NCI-H345 (cell line): ENCODE results near the gene PI4K2A.
"Not testable (repeated sequence)": the region's sequence is repeated elsewhere in the genome, so short reads cannot be mapped to it uniquely, and the experiment has no call there.

Source experiments
- DNase-seq: peaks from one replicate; lab custom pipeline; 2025; lab: John Stamatoyannopoulos, UW

PI4K2A gene

DNA sequence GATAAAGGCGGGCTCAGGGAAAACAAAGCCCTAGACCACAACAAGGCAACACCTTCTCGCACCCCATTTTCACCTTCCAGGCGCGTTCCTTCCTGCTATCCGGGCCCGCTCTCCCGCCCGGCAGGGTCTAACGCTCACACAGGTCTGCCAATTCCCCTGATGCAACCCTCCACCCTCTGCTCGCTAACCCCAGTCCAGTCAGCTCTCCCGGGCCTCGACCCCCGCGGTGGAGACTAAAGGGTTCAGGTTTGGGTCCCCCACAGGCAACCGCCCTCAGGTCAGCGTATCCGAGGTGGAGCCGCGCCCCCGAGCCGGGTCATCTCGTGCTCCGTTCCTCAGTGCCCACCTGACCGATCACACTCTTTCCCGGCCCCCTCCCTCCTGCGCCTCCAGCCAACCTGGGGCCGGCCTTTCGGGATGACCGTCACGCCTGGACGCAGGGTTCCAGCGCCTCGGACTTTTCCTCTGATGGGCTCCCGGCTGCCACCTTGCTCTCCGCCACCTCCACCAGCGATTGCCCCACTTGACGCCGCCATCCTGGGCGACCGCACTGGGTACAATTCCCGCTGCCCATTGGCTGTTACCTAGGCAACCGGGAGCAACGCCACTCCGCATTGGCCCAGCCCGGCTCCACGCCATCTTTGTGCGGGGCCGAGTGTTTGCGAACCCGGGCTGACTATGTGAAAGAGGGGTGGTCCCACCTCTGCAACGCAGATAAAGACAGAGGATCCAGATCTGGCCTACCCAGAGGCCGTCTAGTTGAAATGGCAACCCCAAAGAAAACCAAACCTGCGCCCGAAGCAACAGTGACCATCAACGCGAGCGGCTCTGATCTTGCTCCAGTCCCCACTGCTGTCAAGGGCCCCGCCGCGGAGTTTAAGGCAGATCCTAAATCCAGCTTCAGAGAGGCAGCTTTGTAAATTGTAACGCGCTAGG, 7.3 kb upstream of the PI4K2A start, which contains the start of gene MORN4:
Gene MORN4, minus strand, starts transcription at position 552 of the 936 bp plus-strand sequence. CDS start 13,847 bp downstream, outside the sequence.
- peak; percentile 94 for DNase-seq

GRCh38 chr10:97633921-97634320, 6.5 kb upstream of the PI4K2A start:
- DNase-seq: peak; percentile 8

DNA sequence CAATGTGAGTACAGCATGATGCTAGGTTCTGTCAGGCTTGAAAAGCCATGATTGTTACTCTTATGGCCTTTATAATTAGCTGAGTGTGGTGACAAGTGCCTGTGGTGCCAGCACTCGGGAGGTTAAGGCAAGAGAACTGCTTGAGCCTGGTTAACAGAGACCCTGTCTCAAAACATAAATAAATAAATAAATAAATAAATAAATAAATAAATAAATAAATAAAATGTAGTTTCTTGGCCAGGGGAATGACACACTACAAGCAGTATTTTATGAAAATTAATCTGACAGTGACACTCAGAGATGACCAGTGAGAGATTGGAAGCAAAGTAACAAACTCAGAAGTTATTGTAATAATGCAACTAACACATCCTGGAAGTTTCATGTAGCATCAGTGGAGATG, 4.9 kb upstream of the PI4K2A start:
- DNase-seq: no peak

DNA sequence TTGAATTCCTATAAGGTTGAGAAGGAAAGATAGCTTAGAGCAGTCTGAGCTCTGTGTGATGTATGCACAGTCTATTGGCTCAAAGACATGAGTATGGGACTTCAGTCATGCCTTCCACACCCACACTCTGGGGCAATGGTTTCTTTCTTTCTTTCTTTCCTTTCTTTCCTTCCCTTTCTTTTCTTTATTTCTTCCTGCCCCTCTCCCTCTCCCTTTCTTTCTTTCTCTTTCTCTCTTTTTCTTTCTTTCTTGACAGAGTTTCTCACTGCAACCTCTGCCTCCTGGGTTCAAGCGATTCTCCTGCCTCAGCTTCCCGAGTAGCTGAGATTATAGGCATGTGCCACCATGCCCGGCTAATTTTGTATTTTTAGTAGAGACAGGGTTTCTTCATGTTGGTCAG, 1.4 kb upstream of the PI4K2A start:
- not testable (repeated sequence) for DNase-seq

DNA sequence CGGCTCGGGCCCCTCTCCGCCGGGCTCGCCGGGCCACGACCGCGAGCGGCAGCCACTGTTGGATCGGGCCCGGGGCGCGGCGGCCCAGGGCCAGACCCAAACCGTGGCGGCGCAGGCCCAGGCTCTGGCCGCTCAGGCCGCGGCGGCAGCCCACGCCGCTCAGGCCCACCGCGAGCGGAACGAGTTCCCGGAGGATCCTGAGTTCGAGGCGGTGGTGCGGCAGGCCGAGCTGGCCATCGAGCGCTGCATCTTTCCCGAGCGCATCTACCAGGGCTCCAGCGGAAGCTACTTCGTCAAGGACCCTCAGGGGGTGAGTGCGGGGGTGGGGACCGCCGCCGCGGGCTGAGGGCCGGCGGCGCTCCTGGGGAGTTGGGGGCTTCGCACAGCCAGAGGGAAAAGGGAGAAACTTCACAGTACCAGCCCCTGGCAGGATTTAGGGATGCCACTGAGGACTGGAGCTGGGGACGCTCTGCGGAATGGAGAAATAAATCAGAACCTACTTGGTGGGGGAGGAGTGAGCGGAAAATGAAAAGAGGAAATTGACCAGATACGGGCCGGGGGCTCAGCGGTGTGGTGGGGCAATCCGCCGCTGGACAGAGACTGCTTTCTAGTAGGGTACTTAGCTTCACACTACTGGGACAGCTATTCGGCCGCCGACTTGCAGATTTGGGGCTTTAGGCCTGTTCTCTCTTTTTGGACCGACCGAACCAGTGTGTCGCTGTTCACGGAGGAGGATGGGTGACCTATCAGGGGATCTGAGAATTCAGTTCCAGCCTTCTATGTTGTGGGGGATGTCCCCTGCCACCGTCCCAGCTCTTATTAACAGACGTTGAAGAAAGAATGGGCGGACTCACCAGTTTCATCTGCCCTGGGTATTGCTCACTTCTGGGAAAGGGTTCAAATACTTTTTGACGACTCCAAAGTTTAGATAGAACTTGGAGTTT, 669 bp downstream of the PI4K2A start:
- no peak for DNase-seq

DNA sequence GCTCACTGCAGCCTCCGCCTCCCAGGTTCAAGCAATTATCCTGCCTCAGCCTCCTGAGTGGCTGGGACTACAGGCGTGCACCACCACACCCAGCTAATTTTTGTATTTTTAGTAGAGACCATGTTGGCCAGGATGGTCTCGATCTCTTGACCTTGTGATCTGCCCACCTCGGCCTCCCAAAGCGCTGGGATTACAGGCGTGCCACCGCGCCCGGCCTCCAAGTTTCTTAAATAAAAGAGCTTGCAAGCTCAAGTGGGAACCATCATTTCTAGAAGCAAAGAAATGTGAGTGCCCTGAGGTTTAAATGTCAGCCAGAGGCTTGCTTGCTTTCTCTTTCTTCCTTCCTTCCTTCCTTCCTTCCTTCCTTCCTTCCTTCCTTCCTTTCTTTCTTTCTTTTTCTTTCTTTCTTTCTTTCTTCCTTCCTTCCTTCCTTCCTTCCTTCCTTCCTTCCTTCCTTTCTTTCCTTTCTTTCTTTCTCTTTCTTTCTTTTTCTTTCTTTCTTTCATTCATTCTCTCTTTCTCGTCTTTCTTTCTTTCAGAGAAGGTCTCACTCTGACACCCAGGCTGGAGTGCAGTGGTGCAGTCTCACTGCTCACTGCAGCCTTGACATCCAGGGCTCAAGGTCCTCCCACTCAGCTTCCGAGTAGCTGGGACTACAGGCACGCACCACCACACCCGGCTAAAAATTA, 2.1 kb downstream of the PI4K2A start:
- not testable (repeated sequence) for DNase-seq

DNA sequence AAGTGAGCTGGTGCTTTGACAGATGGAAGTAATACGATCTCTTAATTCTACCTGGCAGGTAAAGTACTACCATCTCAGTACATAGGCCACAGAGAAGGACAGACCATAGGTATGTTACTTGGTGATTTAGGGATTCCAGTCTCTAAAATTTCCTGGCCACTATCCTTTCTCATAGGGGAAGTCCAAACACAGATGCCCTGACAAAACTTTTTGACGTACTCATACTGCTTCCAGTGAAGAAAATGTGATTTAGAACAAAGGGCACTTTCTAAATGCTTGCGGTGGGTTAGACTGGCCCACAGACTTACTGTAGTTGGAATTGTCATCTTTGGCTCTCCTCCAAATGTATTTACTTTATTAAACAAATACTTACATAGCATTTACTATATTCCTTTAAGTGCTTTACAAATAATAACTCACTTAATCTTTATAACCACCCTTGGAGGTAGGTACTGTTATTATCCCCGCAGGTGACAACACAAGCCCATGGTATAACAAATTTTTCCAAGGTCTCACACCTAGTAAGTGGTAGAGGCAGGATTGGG, 3.0 kb downstream of the PI4K2A start:
- no peak for DNase-seq

DNA sequence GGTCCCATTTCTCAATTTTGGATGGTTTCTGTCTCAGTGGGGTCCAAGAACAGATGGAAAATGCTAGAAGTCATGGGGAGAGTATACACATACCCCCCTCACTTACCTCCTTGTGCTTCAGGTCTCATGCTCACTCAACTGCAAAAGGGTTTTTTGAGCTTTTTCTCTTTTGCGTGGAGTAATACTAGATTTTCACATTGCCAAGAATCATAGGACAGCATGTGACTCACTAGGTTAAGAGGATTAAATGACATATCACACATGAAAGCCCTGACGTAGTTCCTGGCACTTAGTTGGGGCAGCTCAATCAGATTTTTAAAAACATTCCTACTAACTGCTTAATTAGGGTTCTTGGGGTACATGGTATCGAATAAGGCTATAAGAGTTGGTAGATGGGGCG, 4.5 kb downstream of the PI4K2A start:
- no peak for DNase-seq

DNA sequence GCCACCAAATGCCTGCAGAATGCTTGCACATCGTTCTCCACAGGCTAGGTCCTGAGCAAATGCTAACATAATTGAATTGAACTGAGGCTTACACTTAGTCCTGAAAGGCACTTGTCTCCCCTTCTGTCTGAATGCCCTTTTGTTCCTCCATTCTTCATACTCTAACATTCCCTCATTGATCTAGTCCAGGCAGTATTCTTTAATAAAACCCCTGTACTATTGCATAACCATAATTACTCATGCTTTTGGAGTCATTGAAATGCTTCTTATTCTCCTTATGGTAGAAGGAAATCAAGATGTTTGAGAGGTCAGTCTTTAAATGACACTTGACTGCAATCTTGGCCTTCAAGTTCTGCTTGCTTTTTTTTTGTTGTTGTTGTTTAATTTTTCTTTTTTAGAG, 7.1 kb downstream of the PI4K2A start:
- DNase-seq: no peak

DNA sequence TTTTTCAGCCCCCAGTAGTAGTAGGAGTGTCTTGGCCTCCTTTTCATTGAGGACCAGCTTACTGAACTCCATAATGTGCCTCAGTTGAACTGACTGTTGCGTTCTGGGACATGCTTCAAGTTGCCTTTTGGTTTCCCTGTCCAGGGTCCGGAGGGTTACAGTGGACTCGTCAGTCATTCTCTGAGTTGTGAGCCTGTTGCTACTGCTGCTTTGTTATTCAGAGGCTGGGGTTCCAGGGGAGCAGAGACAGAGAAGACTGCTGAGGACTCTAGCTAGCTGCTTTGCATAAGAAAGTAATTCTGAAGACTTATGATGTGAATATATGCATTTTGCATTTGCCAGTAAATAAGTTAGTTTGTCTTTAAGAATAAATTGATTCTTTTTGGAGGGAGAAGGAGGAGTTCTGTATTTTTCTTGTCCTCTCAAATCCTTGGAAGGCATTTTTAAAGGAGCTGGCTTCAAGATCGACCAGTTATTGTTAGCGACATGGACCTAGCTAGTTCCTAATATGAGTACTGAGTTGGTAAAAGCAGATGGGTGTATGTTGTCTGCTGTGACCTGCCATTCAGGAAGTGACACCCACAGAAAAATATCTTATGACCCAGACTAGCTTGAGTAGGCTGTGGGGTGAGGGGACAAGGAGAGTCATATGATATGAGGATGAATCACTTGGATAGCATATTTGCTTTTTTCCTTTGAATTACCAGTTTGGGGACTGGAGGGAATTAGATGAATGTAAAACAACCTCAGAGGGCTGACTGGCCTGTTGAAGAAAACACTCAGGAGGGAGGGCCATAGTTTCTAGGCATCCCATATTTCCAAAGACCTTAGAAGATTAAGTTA, 8.3 kb downstream of the PI4K2A start:
- no peak for DNase-seq

- not testable (repeated sequence) for DNase-seq
Observed at GRCh38 chr10:97649405-97649750, 8.9 kb downstream of the PI4K2A start.

DNA sequence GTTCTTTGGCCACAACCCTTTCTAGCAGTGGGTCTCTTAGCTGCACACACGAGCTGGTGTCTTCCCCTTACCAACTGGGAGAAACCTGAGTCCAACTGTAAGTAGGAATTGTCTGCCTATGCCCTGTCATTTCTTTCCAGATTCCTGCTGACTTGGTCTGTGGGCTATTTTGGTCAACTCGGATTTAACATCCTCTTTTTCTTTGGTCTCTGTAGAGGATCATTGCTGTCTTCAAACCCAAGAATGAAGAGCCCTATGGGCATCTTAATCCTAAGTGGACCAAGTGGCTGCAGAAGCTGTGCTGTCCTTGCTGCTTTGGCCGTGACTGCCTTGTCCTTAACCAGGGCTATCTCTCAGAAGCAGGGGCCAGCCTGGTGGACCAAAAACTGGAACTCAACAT, 10.3 kb downstream of the PI4K2A start:
- no peak for DNase-seq

DNA sequence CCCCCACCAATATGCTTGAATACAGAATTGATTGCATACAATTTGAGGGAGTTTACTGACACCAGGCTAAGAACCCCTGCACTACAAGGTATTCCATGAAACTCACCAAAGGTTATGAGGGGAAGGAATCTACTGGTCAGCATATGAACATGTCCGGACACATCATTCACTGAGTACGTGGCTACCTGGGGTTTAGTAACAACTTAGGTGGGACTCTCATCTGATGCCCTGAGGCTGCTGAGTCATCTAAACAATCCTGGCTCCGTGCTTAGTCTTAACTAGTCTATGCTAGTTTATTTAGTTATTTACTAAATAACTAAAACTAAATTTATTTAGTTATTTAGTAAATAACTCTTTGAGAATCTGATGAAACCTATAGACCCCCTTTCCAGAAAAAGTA, 11.3 kb downstream of the PI4K2A start:
- DNase-seq: no peak

DNA sequence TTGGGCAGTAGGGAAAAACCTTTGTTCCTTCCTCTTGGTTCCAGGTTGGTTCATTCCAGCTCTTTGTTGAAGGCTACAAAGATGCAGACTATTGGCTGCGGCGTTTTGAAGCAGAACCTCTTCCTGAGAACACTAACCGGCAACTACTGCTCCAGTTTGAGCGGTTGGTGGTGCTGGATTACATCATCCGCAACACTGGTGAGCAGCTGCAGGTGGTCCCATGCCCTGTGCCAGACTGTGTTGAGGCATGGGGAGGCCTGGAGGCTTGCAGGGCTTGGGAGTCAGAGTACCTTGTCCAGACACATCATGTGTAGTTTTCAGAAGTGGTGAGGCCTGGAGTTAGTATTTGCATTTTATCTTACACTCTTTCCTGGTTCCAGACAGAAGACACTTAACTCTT, 16.3 kb downstream of the PI4K2A start:
- DNase-seq: no peak

DNA sequence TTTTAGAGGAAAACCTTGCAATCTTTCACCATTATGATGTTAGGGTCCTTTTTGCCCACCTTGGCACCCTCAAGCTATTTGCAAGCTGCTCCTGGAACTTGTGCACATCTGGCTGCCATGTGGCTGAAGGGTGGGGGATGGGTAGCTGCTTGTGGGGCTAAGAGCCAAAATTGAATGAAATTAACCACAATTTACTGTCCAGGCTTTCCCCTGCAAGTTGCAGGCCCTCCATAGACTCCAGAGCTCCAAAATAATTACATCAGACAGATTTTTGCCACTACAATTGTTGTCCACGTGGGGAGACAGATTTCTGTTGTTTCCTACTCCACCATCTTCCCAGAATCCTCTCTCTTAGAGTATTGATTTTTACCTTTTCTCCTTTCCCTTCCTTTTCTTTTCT, 19.1 kb downstream of the PI4K2A start:
- DNase-seq: no peak

GRCh38 chr10:97664282-97664850, 23.9 kb downstream of the PI4K2A start:
- no peak for DNase-seq

- no peak for DNase-seq
Observed at GRCh38 chr10:97666992-97667391, 26.5 kb downstream of the PI4K2A start.

GRCh38 chr10:97667463-97667862, 27.0 kb downstream of the PI4K2A start:
- DNase-seq: no peak

GRCh38 chr10:97669571-97669970, 29.1 kb downstream of the PI4K2A start:
- no peak for DNase-seq

GRCh38 chr10:97673736-97674525, 33.5 kb downstream of the PI4K2A start:
- no peak for DNase-seq
